ENCODE data around the gene EIF2A.

DNA sequence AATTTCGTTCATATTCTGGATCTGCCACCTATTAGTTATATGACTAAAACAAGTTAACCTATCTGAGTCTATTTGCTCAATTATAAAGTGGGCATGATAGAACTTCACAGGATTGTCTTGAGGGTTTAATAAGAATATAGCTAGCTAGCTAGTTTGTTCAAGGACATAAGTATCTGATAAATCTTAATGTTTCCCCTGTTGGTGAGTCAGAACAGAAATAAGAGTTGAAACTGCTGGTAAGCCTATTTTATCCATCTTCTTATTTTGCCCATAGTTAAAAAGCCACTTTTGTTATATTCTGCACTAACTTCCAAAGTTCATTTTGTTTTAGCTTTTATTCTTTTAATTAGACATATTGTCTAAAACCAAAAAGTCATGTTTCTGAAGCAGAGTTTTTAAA is 65.9 kb downstream of the EIF2A start:
- TF ChIP-seq, protein P1, sequence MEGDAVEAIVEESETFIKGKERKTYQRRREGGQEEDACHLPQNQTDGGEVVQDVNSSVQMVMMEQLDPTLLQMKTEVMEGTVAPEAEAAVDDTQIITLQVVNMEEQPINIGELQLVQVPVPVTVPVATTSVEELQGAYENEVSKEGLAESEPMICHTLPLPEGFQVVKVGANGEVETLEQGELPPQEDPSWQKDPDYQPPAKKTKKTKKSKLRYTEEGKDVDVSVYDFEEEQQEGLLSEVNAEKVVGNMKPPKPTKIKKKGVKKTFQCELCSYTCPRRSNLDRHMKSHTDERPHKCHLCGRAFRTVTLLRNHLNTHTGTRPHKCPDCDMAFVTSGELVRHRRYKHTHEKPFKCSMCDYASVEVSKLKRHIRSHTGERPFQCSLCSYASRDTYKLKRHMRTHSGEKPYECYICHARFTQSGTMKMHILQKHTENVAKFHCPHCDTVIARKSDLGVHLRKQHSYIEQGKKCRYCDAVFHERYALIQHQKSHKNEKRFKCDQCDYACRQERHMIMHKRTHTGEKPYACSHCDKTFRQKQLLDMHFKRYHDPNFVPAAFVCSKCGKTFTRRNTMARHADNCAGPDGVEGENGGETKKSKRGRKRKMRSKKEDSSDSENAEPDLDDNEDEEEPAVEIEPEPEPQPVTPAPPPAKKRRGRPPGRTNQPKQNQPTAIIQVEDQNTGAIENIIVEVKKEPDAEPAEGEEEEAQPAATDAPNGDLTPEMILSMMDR (IDR thresholded peaks at IDR 0.05), result no peak
- no peak for TF ChIP-seq EP300 (IDR thresholded peaks at IDR 0.05)

All from ovary (tissue), 3 donors.